Measurements from ENCODE around the gene ZNF662.

DNA sequence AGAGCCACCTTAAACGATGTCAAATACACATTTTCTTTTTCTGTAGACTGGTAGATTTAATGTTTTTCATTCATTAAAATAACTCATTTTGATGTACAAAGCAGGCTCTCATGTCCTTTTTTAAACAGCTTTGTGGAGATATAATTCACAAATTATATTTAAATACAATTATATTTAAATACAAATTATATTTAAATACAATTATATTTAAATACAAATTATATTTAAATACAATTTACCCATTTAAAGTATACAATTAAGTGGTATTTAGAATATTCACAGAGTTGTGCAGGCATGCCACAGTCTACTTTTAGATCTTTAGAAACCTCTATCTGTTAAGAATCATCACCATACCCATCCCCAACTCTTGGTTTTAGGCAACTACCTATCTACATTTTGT, 36.8 kb downstream of the ZNF662 start:
- TF ChIP-seq EZH2 (IDR thresholded peaks at IDR 0.05; ENCODE audit: low read length, missing control alignments) (no peak), CTCF (conservative IDR thresholded peaks at IDR 0.05 in 1 of 2, IDR thresholded peaks at IDR 0.05 in 1 of 2; ENCODE audit: low read depth in 1 of 2, low read length in 2 of 2) (no peak)

Data from fibroblast of lung (primary cell).